ENCODE measurements around the gene NAALADL1. TPM values are rescaled to one million over a fixed set of nuclear protein-coding genes. Genes with fewer than 3 reads are reported as not detected.

The NAALADL1 gene, protein sequence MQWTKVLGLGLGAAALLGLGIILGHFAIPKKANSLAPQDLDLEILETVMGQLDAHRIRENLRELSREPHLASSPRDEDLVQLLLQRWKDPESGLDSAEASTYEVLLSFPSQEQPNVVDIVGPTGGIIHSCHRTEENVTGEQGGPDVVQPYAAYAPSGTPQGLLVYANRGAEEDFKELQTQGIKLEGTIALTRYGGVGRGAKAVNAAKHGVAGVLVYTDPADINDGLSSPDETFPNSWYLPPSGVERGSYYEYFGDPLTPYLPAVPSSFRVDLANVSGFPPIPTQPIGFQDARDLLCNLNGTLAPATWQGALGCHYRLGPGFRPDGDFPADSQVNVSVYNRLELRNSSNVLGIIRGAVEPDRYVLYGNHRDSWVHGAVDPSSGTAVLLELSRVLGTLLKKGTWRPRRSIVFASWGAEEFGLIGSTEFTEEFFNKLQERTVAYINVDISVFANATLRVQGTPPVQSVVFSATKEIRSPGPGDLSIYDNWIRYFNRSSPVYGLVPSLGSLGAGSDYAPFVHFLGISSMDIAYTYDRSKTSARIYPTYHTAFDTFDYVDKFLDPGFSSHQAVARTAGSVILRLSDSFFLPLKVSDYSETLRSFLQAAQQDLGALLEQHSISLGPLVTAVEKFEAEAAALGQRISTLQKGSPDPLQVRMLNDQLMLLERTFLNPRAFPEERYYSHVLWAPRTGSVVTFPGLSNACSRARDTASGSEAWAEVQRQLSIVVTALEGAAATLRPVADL
- 10 to 100 TPM; 14.2 to 34.7 TPM for total RNA-seq

DNA sequence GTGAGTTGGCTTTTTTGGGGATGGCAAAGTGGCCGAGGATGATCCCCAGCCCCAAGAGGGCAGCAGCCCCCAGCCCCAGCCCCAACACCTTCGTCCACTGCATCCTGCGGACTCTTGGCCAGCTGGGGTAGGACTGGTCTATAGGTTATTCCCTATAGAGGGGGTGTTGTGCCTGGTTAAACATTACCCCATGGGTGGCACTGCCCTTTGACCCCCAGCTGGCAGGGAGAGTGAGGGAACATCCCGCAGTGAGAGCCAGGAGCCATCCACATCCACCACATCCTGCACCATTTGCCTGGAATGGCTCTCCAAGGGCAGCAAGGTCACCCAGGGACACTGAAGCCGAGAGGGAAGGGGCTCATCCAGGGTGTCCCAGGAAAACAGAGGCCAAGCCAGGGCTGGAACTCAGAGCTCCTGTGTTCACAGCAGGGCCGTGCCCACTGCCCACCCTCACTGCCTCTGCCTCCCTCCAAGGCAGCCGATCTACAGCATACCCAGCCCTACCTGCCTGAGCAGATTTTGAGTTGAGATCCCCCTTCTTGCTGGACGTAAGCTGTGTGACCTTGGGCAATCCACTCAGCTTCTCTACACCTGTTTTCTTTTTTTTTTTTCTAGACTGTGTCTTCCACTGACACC lies at the start of gene NAALADL1:
NAALADL1 (minus strand) TSS at position 135 of the 636 bp plus-strand sequence; CDS start at position 103, 32 bp downstream.
- Mint-ChIP-seq H3K9me3 (no peaks in the 10 kb centered on the region), H3K4me3 (no peak within 1 kb of the TSS), H3K27me3 (peaks cover 0 to 15% of the 10 kb centered on the region in 2 donors), H3K27ac (no peak within 1 kb of the TSS), H3K36me3 (no peaks in the 10 kb centered on the region), H3K4me1 (ENCODE audit: low read depth in 2 of 2) (peaks cover 0 to 6% of the 10 kb centered on the region in 2 donors)
- ATAC-seq (peak in 1 of 2 donors; percentile 21), DNase-seq (ENCODE audit: low spot score) (no peak)

DNA sequence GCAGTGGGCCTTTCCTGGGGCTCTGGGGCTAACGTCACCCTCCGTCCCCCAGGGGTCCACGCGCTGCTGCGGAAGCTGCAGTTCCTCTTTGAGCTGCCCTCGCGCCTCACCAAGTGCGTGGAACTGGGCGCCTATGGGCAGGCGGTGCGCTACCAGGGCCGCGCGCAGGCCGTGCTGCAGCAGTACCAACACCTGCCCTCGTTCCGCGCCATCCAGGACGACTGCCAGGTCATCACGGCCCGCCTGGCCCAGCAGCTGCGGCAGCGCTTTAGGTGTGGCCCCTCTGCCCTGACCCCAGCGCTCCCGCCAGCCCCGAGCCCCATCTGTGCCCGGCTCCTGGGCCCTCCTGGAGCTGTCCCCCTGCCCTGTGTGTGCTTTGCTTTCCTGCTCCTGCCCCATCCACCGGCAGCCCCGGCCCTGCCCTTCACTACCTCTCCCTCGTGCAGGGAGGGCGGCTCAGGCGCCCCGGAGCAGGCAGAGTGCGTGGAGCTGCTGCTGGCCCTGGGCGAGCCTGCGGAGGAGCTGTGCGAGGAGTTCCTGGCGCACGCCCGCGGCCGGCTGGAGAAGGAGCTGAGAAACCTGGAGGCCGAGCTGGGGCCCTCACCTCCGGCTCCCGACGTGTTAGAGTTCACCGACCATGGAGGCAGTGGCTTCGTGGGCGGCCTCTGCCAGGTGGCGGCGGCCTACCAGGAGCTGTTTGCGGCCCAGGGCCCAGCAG lies 49.6 kb upstream of the NAALADL1 start:
- Mint-ChIP-seq H3K4me3 (no peak overlapping the region), H3K4me1 (ENCODE audit: low read depth in 2 of 2) (peaks cover 21 to 36% of the 10 kb centered on the region in 2 donors), H3K27me3 (no peaks in the 10 kb centered on the region), H3K27ac (no peak overlapping the region), H3K9me3 (no peaks in the 10 kb centered on the region), H3K36me3 (no peaks in the 10 kb centered on the region)
- DNase-seq (ENCODE audit: low spot score): peak; percentile 51
- no peak for ATAC-seq

DNA sequence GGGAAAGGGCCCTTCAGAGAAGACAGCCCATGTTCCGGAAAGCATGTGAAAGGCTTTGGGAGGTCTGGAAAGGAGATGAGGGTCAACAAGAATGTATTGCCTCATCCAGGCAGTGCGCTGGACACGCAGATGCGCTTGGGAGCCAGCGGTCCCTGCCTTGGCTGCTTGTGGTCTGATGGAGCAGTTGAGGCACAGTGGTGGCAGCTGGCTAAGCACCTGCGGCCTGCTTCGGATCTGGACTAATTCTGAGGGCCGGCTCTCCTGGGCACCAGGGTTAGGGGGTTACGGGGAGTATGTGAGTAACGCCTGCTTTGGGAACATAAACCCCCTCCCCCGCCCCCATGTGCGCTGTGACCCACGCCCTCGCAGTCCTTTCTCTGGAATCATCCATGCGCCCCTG lies 48.7 kb upstream of the NAALADL1 start:
- DNase-seq (ENCODE audit: low spot score) (peak; percentile 15), ATAC-seq (no peak)
- Mint-ChIP-seq H3K27me3 (no peaks in the 10 kb centered on the region), H3K9me3 (no peaks in the 10 kb centered on the region), H3K4me1 (ENCODE audit: low read depth in 2 of 2) (peaks cover 20 to 35% of the 10 kb centered on the region in 2 donors), H3K4me3 (no peak overlapping the region), H3K36me3 (no peaks in the 10 kb centered on the region), H3K27ac (no peak overlapping the region)

DNA sequence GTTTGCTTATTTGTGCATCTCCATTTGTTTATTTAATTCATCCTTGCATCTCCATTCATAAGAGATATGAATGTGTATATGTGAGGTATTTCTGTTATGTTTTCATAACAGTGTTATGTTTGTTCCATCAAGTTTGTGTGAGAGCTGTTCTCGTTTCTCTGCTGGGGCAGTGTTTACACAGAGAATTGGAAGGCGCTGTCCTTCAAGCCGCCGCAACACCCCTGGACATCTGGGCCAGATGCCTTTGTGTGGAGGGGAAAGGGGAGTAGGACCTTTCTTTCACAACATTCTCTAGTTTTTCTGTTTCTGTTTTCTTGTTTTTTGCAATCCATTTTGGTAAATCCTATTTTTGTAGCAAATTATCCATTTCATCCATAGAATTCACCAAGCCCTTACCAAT lies 46.3 kb upstream of the NAALADL1 start:
- no peaks in the 10 kb centered on the region for H3K27me3 Mint-ChIP-seq
- no peaks in the 10 kb centered on the region for H3K9me3 Mint-ChIP-seq
- H3K36me3 Mint-ChIP-seq: no peaks in the 10 kb centered on the region
- H3K4me1 Mint-ChIP-seq (ENCODE audit: low read depth in 2 of 2): peaks cover 7 to 17% of the 10 kb centered on the region in 2 donors
- peak overlapping the region in 1 of 2 donors; percentile 85 for H3K27ac Mint-ChIP-seq
- DNase-seq (ENCODE audit: low spot score): peak; percentile 13
- no peak overlapping the region for H3K4me3 Mint-ChIP-seq
- no peak for ATAC-seq

DNA sequence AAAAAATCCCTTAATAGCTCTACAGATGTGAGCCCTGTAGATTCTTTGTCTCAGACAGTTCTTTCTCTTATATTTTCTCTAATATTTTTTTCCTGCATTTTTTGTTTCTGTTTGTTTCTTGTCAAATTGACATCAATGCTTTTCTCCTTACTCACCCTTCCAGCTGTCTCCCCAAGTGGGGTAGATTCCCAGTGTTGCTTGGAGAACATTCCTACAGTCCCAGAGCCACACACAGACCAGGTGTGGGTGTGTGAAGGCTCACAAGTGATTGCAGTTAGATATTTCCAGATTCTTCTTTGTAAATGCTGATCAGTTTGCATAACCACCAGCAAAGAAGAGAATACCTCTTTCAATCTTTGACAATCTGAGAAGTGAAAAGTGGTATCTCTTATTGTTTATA lies 45.1 kb upstream of the NAALADL1 start:
- H3K9me3 Mint-ChIP-seq: no peaks in the 10 kb centered on the region
- ATAC-seq (no peak), DNase-seq (ENCODE audit: low spot score) (peak; percentile 18)
- H3K4me3 Mint-ChIP-seq: no peak overlapping the region
- no peaks in the 10 kb centered on the region for H3K36me3 Mint-ChIP-seq
- H3K27ac Mint-ChIP-seq: no peak overlapping the region
- no peaks in the 10 kb centered on the region for H3K27me3 Mint-ChIP-seq
- H3K4me1 Mint-ChIP-seq (ENCODE audit: low read depth in 2 of 2): peaks cover 14 to 22% of the 10 kb centered on the region in 2 donors

DNA sequence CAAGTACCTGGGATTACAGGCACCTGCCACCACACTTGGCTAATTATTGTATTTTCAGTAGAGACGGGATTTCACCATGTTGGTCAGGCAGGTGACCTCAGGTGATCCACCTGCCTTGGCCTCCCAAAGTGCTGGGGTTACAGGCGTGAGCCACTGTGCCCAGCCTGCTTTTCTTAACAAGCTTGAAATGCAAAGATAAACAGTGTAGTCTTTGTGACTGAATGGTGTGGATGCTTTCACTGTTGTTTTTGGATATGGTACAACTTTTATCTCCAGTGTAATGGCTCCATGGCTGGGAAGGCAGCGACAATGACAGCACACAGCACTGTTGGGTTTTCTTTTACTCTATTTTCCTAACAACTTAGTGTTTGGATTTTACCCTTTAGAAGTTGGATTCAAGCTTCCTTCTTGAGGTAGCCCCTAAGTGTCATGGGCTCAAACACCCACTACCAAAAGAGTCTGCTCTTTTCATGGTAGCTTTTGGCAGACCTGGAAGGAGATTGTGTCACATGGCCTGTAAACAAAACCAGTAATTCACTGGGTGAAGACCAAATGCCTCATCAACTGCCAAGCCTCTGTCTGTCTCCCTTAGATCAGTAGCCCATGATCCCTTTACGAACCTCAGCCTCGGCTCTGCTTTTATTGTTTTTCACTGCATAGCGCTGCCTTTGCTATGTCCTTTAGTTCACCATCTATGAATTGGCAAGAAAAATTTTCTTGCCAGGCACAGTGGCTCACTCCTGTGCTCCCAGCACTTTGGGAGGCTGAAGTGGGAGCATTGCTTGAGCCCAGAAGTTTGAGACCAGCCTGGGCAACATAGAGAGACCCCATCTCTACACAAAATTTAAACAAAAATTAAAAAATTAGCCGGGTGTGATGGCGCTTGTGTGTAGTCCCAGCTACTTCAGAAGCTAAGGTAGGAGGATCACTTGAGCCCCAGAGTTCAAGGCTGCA lies 44.1 kb upstream of the NAALADL1 start:
- Mint-ChIP-seq H3K4me3 (no peak overlapping the region), H3K4me1 (ENCODE audit: low read depth in 2 of 2) (peaks cover 19 to 25% of the 10 kb centered on the region in 2 donors), H3K27me3 (no peaks in the 10 kb centered on the region), H3K27ac (no peak overlapping the region), H3K36me3 (no peaks in the 10 kb centered on the region), H3K9me3 (no peaks in the 10 kb centered on the region)
- DNase-seq (ENCODE audit: low spot score) (peak; percentile 39), ATAC-seq (no peak)

DNA sequence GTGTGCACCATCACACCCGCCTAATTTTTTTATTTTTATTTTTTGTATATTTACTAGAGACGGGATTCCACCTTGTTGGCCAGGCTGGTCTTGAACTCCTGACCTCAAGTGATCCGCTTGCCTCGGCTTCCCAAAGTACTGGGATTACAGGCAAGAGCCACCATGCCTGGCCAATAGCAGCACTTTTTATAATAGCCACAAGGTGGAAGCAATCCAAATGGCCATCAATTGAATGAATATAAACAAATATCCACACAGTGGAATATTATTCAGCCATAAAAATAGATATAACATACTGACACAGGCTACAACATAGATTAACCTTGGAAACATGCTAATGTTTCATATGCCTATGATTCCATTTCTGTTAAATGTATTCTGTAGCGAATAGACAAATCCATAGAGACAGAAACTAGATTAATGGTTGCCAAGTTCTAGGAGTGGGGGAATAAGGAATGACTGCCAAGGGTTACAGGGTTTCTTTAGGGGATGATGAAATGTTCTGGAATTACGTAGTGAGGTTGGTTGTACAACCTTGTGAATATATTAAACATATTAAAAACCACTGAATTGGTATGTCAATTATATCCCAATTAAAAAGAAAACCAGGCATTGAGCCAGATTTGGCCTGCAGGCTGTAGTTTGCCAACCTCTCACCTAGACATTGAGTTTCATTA lies 42.5 kb upstream of the NAALADL1 start:
- no peaks in the 10 kb centered on the region for H3K27me3 Mint-ChIP-seq
- no peak overlapping the region for H3K27ac Mint-ChIP-seq
- peaks cover 19% of the 10 kb centered on the region in 2 donors for H3K4me1 Mint-ChIP-seq (ENCODE audit: low read depth in 2 of 2)
- DNase-seq (ENCODE audit: low spot score): no peak
- no peak for ATAC-seq
- no peaks in the 10 kb centered on the region for H3K9me3 Mint-ChIP-seq
- H3K36me3 Mint-ChIP-seq: no peaks in the 10 kb centered on the region
- H3K4me3 Mint-ChIP-seq: no peak overlapping the region

DNA sequence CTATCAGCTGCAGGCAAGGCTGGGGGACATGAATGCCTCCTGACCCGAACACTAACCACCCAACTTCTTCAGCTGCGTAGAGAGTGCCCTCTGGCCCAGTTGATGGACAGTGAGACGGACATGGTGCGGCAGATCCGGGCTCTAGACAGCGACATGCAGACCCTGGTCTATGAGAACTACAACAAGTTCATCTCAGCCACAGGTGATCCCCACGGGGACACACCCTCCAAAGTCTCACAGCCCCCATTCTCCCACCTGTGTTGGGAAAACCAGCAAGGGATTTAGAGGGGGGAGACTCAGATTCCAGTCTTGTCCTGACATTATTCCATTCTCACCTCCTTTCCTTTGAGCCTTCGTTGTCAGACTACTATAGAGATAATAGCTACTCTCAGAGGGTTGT lies 38.6 kb upstream of the NAALADL1 start:
- no peaks in the 10 kb centered on the region for H3K9me3 Mint-ChIP-seq
- no peaks in the 10 kb centered on the region for H3K36me3 Mint-ChIP-seq
- peak overlapping the region; percentile 88 for H3K4me3 Mint-ChIP-seq
- H3K27ac Mint-ChIP-seq: peak overlapping the region; percentile 85 to 92
- H3K27me3 Mint-ChIP-seq: no peaks in the 10 kb centered on the region
- ATAC-seq (no peak), DNase-seq (ENCODE audit: low spot score) (peak; percentile 45)
- H3K4me1 Mint-ChIP-seq (ENCODE audit: low read depth in 2 of 2): peaks cover 12 to 16% of the 10 kb centered on the region in 2 donors

DNA sequence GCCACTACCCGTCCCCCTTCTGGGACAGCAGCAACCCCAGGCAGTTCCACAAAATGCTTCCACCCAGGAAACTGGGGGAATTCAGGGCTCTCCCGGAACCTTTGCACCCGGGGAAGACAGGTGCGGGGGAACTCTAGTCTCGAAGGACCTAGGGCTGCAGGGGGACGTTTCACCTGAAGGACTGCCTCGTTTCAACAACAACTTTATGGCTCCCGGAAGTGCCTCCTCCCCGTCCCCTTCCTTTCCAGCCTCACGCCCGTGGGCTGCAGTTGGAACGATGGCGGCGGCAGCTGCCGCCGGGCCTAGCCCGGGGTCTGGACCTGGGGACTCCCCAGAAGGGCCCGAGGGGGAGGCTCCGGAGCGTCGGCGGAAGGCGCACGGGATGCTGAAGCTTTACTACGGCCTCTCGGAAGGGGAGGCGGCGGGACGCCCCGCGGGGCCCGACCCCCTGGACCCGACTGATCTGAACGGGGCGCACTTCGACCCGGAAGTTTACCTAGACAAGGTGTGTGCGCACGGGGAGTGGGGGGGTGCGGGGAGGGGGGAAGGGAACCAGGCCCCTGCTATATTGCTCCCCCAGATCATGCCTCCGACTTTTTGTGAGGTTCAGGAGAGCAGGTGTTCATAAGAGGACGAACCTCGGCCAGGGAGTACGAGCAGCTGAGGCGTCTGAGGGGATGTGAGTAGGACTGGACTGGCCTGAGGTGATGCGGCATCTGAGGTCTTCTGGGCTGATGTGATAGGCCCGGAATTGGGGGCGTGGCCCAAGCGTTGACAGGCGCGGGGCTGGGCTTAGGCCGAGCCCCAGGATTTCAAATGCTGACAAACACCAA lies 37.8 kb upstream of the NAALADL1 start, which contains the start of gene VPS51:
VPS51 (plus strand) TSS at position 241 of the 833 bp plus-strand sequence; CDS start at position 278, 37 bp downstream.
- DNase-seq (ENCODE audit: low spot score) (peak; percentile 88), ATAC-seq (peak; percentile 97 to 98)
- Mint-ChIP-seq H3K27me3 (no peaks in the 10 kb centered on the region), H3K4me1 (ENCODE audit: low read depth in 2 of 2) (peaks cover 12 to 16% of the 10 kb centered on the region in 2 donors), H3K27ac (peak within 1 kb of the TSS; percentile 85 to 92), H3K4me3 (peak within 1 kb of the TSS; percentile 88), H3K36me3 (no peaks in the 10 kb centered on the region), H3K9me3 (no peaks in the 10 kb centered on the region)

DNA sequence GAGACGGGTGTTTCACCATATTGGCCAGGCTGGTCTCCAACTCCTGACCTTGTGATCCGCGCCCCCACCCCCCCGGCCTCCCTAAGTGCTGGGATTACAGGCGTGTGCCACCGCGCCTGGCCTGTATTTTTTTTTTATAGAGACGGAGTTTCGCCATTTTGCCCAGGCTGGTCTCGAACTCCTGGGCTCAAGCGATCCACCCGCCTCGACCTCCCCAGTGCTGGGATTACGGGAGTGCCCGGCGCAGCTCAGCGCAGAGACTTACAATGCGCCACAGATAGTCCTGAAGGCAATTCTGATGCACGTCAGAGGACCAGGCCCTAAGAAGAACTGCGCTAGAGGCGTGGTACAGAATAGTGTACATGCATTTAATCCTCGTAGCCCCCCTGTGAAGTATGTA lies 37.1 kb upstream of the NAALADL1 start:
- ATAC-seq: no peak
- peaks cover 12 to 16% of the 10 kb centered on the region in 2 donors for H3K4me1 Mint-ChIP-seq (ENCODE audit: low read depth in 2 of 2)
- no peaks in the 10 kb centered on the region for H3K36me3 Mint-ChIP-seq
- H3K27ac Mint-ChIP-seq: peak overlapping the region; percentile 85 to 92
- no peaks in the 10 kb centered on the region for H3K9me3 Mint-ChIP-seq
- no peaks in the 10 kb centered on the region for H3K27me3 Mint-ChIP-seq
- DNase-seq (ENCODE audit: low spot score): no peak
- peak overlapping the region; percentile 88 for H3K4me3 Mint-ChIP-seq

DNA sequence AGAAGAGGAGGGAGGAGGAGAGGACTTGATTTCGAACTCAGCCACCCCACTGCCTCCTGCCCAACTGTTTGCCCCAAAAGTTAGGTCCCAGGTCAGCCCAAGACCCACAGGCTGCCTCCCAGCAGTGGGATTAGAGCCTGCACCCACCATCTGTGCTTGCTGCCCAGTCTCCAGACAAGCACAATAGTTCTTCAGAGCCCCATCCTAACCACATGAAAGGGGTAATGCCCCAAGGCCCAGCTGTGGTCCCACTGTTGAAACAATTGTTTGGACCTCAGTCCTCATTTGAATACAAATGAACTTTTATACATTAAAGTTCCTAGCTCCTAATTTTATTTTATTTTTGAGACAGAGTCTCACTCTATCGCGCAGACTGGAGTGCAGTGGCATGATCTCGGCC lies 32.3 kb upstream of the NAALADL1 start:
- Mint-ChIP-seq H3K27me3 (no peaks in the 10 kb centered on the region), H3K4me1 (ENCODE audit: low read depth in 2 of 2) (peaks cover 4 to 5% of the 10 kb centered on the region in 2 donors), H3K27ac (no peak overlapping the region), H3K36me3 (peaks cover 12% of the 10 kb centered on the region), H3K4me3 (no peak overlapping the region), H3K9me3 (no peaks in the 10 kb centered on the region)
- no peak for DNase-seq (ENCODE audit: low spot score)
- ATAC-seq: no peak

Measured in natural killer cell treated with Interleukin-12 subunit alpha and Interleukin-12 subunit beta and Interleukin-15 and Interleukin-18, amount 100 ng/mL, for 72 hours (primary cell).